Testis (tissue), 3 donors: ENCODE data around the gene GALNT14. TPM values are rescaled to one million over a fixed set of nuclear protein-coding genes. Genes with fewer than 3 reads are reported as not detected.

ENCODE experiments used
- DNase-seq: peaks from one replicate; pipeline ENCODE4 v3.0.0-alpha.2; 2019
- H3K27ac ChIP-seq, 2 donors: fragments of 200-600 bp; sonication (generic); one replicate each; pipeline ENCODE4 v1.5.1; 2019
- H3K27me3 ChIP-seq: fragments of 200-600 bp; sonication (generic); one replicate; pipeline ENCODE4 v1.5.1; 2019
- H3K36me3 ChIP-seq: fragments of 200-600 bp; sonication (generic); one replicate; pipeline ENCODE4 v1.5.1; 2017; ENCODE audit warnings: low read depth; ENCODE audit errors: missing control alignments
- H3K4me1 ChIP-seq: fragments of 200-600 bp; sonication (generic); one replicate; pipeline ENCODE4 v1.5.1; 2019
- H3K4me3 ChIP-seq, 2 donors: fragments of 200-600 bp; sonication (generic); one replicate each; pipeline ENCODE4 v1.5.1; 2017 to 2019
- H3K9me3 ChIP-seq: fragments of 200-600 bp; sonication (generic); one replicate; pipeline ENCODE4 v1.5.1; 2017
- CTCF ChIP-seq, 3 experiments: fragments of 450-650 bp in 2 of 3; fragments of 200-600 bp in 1 of 3; sonication (generic) in 1 of 3; IDR thresholded peaks; one replicate each; pipeline ENCODE4 v1.5.1; 2016 to 2019; ENCODE audit warnings: antibody characterized with exemption in 3 of 3, mild to moderate bottlenecking in 2 of 3, moderate library complexity in 1 of 3
- POLR2A ChIP-seq: fragments of 450-650 bp; IDR thresholded peaks from one replicate; pipeline ENCODE4 v1.6.1; 2017; ENCODE audit warnings: antibody characterized with exemption, mild to moderate bottlenecking, moderate library complexity
- WGBS, 2 donors: methylation state at CpG; one replicate each; pipeline ENCODE4 v1.1.5; 2018; 5-methylcytosine and 5-hydroxymethylcytosine counted together
- intact Hi-C: fragments of 100-400 bp; cut with DNase I; formaldehyde crosslinking; loops from one replicate; pipeline ENCODE4 v1.15.1; 2023; ENCODE audit warnings: low total_unique reads
- polyA plus RNA-seq: library from polyadenylated mRNA; stranded (reverse); fragments of 350-450 nt; fragmentation: Illumina TruSeq; extraction: RNeasy Lipid Tissue Mini Kit (QIAGEN cat#74804); gene quantifications from one replicate; pipeline ENCODE4 v1.2.3, GENCODE V29; 2014; ENCODE audit warnings: low read depth, low replicate concordance; ENCODE audit not compliant: insufficient read depth
- total RNA-seq, 2 donors: library from RNA; depleted of rRNA; stranded (reverse); fragments of >200 nt; gene quantifications; one replicate each; pipeline ENCODE4 v1.2.3, GENCODE V29; 2016

Gene GALNT14
- total and polyA plus RNA-seq, 3 donors from 2014 or later: 6.9 to 31.5 (median 11.6) TPM

DNA sequence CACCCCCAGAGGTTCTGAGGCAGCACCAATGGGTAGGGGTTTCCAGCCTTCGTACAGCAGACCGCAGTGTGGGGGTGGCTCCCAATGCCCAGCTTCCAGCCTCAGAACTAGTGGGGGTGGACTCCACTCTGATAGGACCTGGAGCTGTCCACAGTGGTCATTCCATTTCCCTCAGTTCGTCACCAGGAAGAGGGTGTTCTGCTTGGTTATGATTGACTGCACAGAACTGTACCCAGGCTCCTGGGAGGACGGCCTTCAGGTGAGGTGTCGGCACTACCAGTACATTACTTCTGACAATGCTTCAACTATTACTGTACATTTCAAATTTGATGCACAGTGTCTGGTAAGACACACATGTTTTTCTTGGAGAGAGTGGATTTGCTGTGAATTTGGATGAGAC lies 180.6 kb downstream of the GALNT14 start:
- H3K9me3 ChIP-seq: no peaks in the 10 kb centered on the region
- H3K36me3 ChIP-seq: no peaks in the 10 kb centered on the region
- H3K27ac ChIP-seq: no peak overlapping the region
- H3K4me3 ChIP-seq: no peak overlapping the region
- TF ChIP-seq POLR2A (no peak), CTCF (IDR thresholded peaks at IDR 0.05) (no peak)
- DNase-seq: no peak
- intact Hi-C loops: no loop called here
- 86 to 89% methylated on average over 5 of the region's 5 CpGs for WGBS, 2 donors
- no peaks in the 10 kb centered on the region for H3K27me3 ChIP-seq
- no peaks in the 10 kb centered on the region for H3K4me1 ChIP-seq

DNA sequence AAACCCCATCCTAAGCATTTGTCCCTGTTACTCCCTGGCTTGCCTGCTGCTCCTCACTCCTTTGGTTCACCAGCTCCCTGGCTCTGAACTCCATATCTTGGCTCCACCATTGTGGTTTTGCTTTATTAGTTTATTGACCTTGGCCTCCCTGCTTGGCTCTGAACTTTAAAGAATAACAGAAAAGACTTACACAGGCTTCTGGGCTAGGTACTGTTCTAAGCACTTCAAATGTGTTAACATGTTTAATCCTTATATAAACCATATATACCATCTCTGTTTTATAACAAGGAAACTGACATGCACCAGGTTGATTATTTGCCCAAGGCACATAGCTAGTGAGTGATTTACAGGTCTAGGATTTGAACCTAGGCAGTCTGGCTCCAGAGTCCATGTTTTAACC lies 181.2 kb downstream of the GALNT14 start:
- no peak overlapping the region for H3K4me3 ChIP-seq
- no peaks in the 10 kb centered on the region for H3K36me3 ChIP-seq
- TF ChIP-seq POLR2A: no peak
- TF ChIP-seq CTCF (IDR thresholded peaks at IDR 0.05): no peak
- DNase-seq: no peak
- H3K27me3 ChIP-seq: no peaks in the 10 kb centered on the region
- no peak overlapping the region for H3K27ac ChIP-seq
- intact Hi-C loops: no loop called here
- H3K9me3 ChIP-seq: no peaks in the 10 kb centered on the region
- H3K4me1 ChIP-seq: no peaks in the 10 kb centered on the region

DNA sequence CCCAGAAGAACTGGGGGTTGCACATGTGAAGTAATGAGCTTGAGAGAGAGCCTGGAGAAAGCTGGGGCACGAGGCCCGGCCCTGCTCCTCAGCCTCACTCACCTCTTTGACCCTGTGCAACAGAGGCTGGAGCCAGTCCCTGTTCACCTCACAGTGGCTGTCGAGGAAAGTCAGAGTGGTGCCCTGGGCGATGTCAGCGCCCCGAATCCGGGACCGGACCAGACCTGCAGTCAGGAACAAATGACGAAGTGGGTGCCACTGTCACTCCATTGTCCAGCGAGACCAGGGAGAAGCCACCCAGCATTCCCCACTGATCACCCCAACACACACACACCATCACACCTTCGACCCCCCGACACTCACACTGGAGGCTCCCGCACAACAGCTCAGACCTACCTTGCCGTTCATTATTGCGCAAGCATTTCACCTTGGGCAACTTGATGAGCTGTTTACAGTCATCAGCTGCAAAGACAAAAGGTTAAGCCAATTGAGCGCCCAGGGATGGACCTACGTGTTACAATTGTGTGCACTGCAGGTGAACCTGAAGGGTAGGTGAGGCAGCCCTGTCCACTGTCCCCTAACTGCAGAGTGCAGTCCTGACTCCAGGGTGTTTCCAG lies 182.6 kb downstream of the GALNT14 start:
- Histone ChIP-seq H3K4me3 (no peak overlapping the region), H3K36me3 (no peaks in the 10 kb centered on the region), H3K9me3 (no peaks in the 10 kb centered on the region), H3K4me1 (no peaks in the 10 kb centered on the region), H3K27me3 (no peaks in the 10 kb centered on the region), H3K27ac (no peak overlapping the region)
- intact Hi-C loops: no loop called here
- WGBS, 2 donors: 95 to 97% methylated on average over 16 to 17 of the region's 17 CpGs
- no peak for DNase-seq
- TF ChIP-seq CTCF (IDR thresholded peaks at IDR 0.05) (no peak), POLR2A (no peak)

DNA sequence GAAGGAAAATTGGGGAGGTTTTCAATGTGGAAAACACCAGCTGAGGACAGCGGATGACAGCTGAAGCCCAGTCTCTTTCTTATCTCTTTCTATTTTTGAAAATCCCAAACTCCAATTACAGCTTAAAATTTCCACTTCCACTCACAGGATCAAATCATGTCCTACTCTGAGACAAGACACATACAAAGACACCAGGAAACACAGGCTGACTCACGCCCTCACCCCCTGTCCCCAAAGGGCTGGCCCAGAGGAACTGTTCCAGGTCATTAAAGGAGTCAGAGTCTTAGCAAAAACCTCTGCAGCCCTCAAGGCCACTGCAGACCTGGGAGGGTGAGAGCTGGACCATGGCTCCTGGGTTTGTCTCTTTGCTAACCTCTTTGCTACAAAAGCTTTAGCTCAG lies 187.9 kb downstream of the GALNT14 start:
- Histone ChIP-seq H3K27me3 (no peaks in the 10 kb centered on the region), H3K9me3 (no peaks in the 10 kb centered on the region), H3K4me3 (no peak overlapping the region), H3K27ac (no peak overlapping the region), H3K4me1 (no peaks in the 10 kb centered on the region), H3K36me3 (no peaks in the 10 kb centered on the region)
- WGBS, 2 donors: 56 to 69% methylated on average over 2 of the region's 2 CpGs
- TF ChIP-seq POLR2A: no peak
- no peak for TF ChIP-seq CTCF (IDR thresholded peaks at IDR 0.05)
- DNase-seq: no peak
- intact Hi-C loops: no loop called here

GRCh38 chr2:30949435-30949834 lies 188.8 kb downstream of the GALNT14 start:
- WGBS, 2 donors: 85 to 91% methylated on average over 4 of the region's 4 CpGs
- no peak overlapping the region for H3K4me3 ChIP-seq
- H3K36me3 ChIP-seq: no peaks in the 10 kb centered on the region
- no peak for DNase-seq
- no peaks in the 10 kb centered on the region for H3K27me3 ChIP-seq
- no peaks in the 10 kb centered on the region for H3K4me1 ChIP-seq
- no peak overlapping the region for H3K27ac ChIP-seq
- no peak for TF ChIP-seq POLR2A
- no peak for TF ChIP-seq CTCF (IDR thresholded peaks at IDR 0.05)
- no peaks in the 10 kb centered on the region for H3K9me3 ChIP-seq
- intact Hi-C loops: no loop called here
